Measurements from ENCODE around the gene CLIP2. TPM values are rescaled to one million over a fixed set of nuclear protein-coding genes. Genes with fewer than 3 reads are reported as not detected.

The CLIP2 gene
- total RNA-seq, 1 experiment from 2014 or later: 21.6 TPM

DNA sequence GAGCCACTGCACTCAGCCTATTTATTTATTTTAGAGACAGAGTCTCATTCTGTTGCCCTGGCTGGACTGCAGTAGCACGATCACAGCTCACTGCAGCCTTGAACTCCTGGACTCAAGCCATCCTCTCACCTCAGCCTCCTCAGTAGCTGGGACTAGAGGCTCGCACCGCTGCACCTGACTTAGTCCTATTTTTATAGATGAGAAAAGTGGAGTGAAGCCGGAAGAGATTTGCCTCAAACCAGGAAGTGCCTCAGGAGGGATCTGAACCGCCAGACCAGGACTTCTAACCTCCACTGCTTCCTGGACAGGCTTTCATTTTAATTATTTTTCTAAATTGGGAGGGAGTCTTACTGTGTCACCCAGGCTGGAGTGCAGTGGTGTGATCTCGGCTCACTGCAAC lies 17.5 kb upstream of the CLIP2 start:
- Mint-ChIP-seq H3K27ac (peak overlapping the region in 2 of 3 experiments; percentile 72 to 87; a peak in 2 of 7 replicates), H3K9me3 (no peaks in the 10 kb centered on the region; a peak in 1 of 5 replicates), H3K4me1 (peaks cover 8 to 17% of the 10 kb centered on the region in 2 experiments), H3K27me3 (ENCODE audit: low read depth) (peaks cover 9% of the 10 kb centered on the region), H3K4me3 (peak overlapping the region in 1 of 2 experiments; percentile 69; a peak in 3 of 5 replicates), H3K36me3 (ENCODE audit: insufficient read depth in 1 of 3, low read depth in 3 of 3) (no peaks in the 10 kb centered on the region)
- Histone ChIP-seq H3K4me1 (ENCODE audit: insufficient read depth, low read length) (no peaks in the 10 kb centered on the region; the same call in 1 of the 2 replicates), H3K79me2 (ENCODE audit: insufficient read depth, low read length) (no peaks in the 10 kb centered on the region), H3K27me3 (ENCODE audit: insufficient read depth, low read length) (no peaks in the 10 kb centered on the region), H2BK120ac (ENCODE audit: low read depth, low read length, poor library complexity, severe bottlenecking) (no peak overlapping the region), H3K4ac (ENCODE audit: low read depth, low read length) (no peak overlapping the region), H4K20me1 (ENCODE audit: control insufficient read depth, insufficient read depth, insufficient read length) (no peaks in the 10 kb centered on the region), H2AK5ac (ENCODE audit: insufficient read length, low read length) (no peak overlapping the region), H3K23ac (ENCODE audit: insufficient read length, low read depth, low read length) (no peak overlapping the region), H2BK5ac (ENCODE audit: insufficient read length, low read length) (no peak overlapping the region), H3K23me2 (ENCODE audit: insufficient read length, low read depth, low read length, poor library complexity, severe bottlenecking) (no peaks in the 10 kb centered on the region), H3K4me2 (ENCODE audit: insufficient read depth, insufficient read length, low read length) (no peak overlapping the region), H3T11ph (ENCODE audit: low read length) (no peak overlapping the region), H2AFZ (ENCODE audit: low read length) (no peak overlapping the region), H2BK15ac (ENCODE audit: low read depth, low read length) (no peak overlapping the region), H3K27ac (ENCODE audit: insufficient read length, low read depth, low read length) (no peak overlapping the region), H2BK20ac (ENCODE audit: low read depth, low read length, poor library complexity, severe bottlenecking) (no peak overlapping the region), H2BK12ac (ENCODE audit: insufficient read length, low read depth, low read length) (no peak overlapping the region), H4K5ac (ENCODE audit: insufficient read length, low read depth, low read length) (no peak overlapping the region), H4K8ac (replicated peaks; ENCODE audit: insufficient read length, low read depth, low read length) (no peak overlapping the region), H3K18ac (ENCODE audit: insufficient read length, low read depth, low read length) (no peak overlapping the region), H4K91ac (ENCODE audit: insufficient read length, low read depth, low read length) (no peak overlapping the region), H3K14ac (ENCODE audit: insufficient read depth, low read length) (no peak overlapping the region), H3K9ac (ENCODE audit: extremely low read depth, insufficient read length, low read length) (no peak overlapping the region), H3K79me1 (ENCODE audit: insufficient read depth, low read depth, low read length, poor library complexity, severe bottlenecking) (no peaks in the 10 kb centered on the region), H3K56ac (ENCODE audit: insufficient read length, low read depth, low read length) (no peak overlapping the region), H3K9me3 (ENCODE audit: control insufficient read depth, low read depth, low read length) (no peaks in the 10 kb centered on the region)
- DNase-seq: no peak
- TF ChIP-seq, protein P1, sequence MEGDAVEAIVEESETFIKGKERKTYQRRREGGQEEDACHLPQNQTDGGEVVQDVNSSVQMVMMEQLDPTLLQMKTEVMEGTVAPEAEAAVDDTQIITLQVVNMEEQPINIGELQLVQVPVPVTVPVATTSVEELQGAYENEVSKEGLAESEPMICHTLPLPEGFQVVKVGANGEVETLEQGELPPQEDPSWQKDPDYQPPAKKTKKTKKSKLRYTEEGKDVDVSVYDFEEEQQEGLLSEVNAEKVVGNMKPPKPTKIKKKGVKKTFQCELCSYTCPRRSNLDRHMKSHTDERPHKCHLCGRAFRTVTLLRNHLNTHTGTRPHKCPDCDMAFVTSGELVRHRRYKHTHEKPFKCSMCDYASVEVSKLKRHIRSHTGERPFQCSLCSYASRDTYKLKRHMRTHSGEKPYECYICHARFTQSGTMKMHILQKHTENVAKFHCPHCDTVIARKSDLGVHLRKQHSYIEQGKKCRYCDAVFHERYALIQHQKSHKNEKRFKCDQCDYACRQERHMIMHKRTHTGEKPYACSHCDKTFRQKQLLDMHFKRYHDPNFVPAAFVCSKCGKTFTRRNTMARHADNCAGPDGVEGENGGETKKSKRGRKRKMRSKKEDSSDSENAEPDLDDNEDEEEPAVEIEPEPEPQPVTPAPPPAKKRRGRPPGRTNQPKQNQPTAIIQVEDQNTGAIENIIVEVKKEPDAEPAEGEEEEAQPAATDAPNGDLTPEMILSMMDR (conservative IDR thresholded peaks at IDR 0.05): no peak
- WGBS (ENCODE audit: extremely low coverage, insufficient read length, low lambda C conversion rate): no CpG with 5 or more reads among the region's 6 CpGs

All from H9 (cell line).